A549 (cell line): Measurements from ENCODE around the gene BCDIN3D.

Experiments used
- CHD4 ChIP-seq: fragments of 200-600 bp; sonication (generic); IDR thresholded peaks from 2 replicates; pipeline ENCODE4 v1.6.1; 2016; ENCODE audit warnings: antibody characterized with exemption, mild to moderate bottlenecking, borderline replicate concordance
- EP300 ChIP-seq, 2 experiments: fragments of >200 bp; sonication (Bioruptor Twin); formaldehyde crosslinking; IDR thresholded peaks; 2 replicates in 1 of 2; 3 replicates in 1 of 2; pipeline ENCODE4 v1.6.1; 2016 to 2017
- JUN ChIP-seq, 2 experiments: fragments of >200 bp; sonication (Bioruptor Twin); formaldehyde crosslinking; IDR thresholded peaks; 2 replicates in 1 of 2; 3 replicates in 1 of 2; pipeline ENCODE4 v1.6.1; 2016 to 2017
- KDM1A ChIP-seq: fragments of 200-600 bp; sonication (generic); IDR thresholded peaks from 2 replicates; pipeline ENCODE4 v1.6.1; 2016; ENCODE audit warnings: low read depth, mild to moderate bottlenecking
- MYC ChIP-seq: IDR thresholded peaks from 2 replicates; pipeline ENCODE4 v1.6.1; 2012; ENCODE audit warnings: mild to moderate bottlenecking, inconsistent platforms, low read length, improper control_type of control experiment, borderline replicate concordance
- POLR2A ChIP-seq: IDR thresholded peaks from 2 replicates; pipeline ENCODE4 v1.6.1; 2012; ENCODE audit warnings: mild to moderate bottlenecking, low read length
- RCOR1 ChIP-seq: fragments of 150-350 bp; IDR thresholded peaks from 2 replicates; pipeline ENCODE4 v1.6.1; 2014; ENCODE audit warnings: antibody characterized with exemption, low read length, low read depth
- TF ChIP-seq, protein P1 (sequence below): fragments of >200 bp; sonication (Bioruptor Twin); formaldehyde crosslinking; IDR thresholded peaks from 3 replicates; pipeline ENCODE4 v1.5.1; 2016
- TF ChIP-seq, protein P2 (sequence below): fragments of >200 bp; sonication (Bioruptor Twin); formaldehyde crosslinking; IDR thresholded peaks from 2 replicates; pipeline ENCODE4 v1.6.1; 2016
- TF ChIP-seq, protein P3 (sequence below): IDR thresholded peaks from 2 replicates; pipeline ENCODE4 v1.6.1; 2012
- TF ChIP-seq, protein P4 (sequence below): fragments of 200-600 bp; sonication (generic); IDR thresholded peaks from 2 replicates; pipeline ENCODE4 v1.6.1; 2016; ENCODE audit warnings: antibody characterized with exemption, mild to moderate bottlenecking, moderate library complexity

DNA sequence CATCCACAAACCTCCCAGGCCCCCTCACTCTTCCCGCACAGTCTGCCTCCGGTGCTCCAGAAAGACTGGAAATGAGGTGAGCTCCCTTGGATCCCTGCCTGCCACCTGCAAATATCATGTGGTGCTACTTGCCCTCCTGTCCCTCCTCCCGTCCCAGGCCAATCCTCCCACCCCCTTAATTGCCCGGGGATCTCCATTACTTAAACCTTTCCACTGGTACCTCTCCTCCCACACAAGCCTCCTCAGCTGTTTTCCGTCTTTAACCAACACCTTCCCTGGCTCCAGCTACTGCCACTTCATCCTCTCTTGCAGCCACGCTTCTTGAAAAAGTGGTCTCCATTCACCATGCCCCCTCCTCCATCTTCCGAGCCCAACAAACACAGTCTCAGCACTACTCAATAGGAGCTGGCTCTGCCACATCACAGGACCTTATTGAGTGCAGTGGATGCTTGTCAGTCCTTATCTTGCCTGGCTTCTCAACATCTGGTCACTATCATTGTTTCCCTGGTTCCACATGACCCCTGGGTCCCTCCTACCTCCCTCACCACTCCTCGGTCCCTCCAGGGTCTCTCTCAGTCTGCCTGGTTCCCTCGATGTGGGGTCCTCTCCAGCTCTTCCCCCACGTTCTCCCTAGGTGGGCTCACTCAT lies 49.3 kb upstream of the BCDIN3D start:
- TF ChIP-seq, protein P1, sequence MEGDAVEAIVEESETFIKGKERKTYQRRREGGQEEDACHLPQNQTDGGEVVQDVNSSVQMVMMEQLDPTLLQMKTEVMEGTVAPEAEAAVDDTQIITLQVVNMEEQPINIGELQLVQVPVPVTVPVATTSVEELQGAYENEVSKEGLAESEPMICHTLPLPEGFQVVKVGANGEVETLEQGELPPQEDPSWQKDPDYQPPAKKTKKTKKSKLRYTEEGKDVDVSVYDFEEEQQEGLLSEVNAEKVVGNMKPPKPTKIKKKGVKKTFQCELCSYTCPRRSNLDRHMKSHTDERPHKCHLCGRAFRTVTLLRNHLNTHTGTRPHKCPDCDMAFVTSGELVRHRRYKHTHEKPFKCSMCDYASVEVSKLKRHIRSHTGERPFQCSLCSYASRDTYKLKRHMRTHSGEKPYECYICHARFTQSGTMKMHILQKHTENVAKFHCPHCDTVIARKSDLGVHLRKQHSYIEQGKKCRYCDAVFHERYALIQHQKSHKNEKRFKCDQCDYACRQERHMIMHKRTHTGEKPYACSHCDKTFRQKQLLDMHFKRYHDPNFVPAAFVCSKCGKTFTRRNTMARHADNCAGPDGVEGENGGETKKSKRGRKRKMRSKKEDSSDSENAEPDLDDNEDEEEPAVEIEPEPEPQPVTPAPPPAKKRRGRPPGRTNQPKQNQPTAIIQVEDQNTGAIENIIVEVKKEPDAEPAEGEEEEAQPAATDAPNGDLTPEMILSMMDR: no peak
- TF ChIP-seq, protein P2, sequence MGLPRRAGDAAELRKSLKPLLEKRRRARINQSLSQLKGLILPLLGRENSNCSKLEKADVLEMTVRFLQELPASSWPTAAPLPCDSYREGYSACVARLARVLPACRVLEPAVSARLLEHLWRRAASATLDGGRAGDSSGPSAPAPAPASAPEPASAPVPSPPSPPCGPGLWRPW: no peak
- TF ChIP-seq EP300 (IDR thresholded peaks at IDR 0.05): no peak
- no peak for TF ChIP-seq MYC
- TF ChIP-seq, protein P3, sequence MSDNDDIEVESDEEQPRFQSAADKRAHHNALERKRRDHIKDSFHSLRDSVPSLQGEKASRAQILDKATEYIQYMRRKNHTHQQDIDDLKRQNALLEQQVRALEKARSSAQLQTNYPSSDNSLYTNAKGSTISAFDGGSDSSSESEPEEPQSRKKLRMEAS: no peak
- TF ChIP-seq, protein P4, sequence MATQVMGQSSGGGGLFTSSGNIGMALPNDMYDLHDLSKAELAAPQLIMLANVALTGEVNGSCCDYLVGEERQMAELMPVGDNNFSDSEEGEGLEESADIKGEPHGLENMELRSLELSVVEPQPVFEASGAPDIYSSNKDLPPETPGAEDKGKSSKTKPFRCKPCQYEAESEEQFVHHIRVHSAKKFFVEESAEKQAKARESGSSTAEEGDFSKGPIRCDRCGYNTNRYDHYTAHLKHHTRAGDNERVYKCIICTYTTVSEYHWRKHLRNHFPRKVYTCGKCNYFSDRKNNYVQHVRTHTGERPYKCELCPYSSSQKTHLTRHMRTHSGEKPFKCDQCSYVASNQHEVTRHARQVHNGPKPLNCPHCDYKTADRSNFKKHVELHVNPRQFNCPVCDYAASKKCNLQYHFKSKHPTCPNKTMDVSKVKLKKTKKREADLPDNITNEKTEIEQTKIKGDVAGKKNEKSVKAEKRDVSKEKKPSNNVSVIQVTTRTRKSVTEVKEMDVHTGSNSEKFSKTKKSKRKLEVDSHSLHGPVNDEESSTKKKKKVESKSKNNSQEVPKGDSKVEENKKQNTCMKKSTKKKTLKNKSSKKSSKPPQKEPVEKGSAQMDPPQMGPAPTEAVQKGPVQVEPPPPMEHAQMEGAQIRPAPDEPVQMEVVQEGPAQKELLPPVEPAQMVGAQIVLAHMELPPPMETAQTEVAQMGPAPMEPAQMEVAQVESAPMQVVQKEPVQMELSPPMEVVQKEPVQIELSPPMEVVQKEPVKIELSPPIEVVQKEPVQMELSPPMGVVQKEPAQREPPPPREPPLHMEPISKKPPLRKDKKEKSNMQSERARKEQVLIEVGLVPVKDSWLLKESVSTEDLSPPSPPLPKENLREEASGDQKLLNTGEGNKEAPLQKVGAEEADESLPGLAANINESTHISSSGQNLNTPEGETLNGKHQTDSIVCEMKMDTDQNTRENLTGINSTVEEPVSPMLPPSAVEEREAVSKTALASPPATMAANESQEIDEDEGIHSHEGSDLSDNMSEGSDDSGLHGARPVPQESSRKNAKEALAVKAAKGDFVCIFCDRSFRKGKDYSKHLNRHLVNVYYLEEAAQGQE: no peak
- no peak for TF ChIP-seq CHD4
- no peak for TF ChIP-seq POLR2A
- TF ChIP-seq KDM1A: no peak
- TF ChIP-seq RCOR1: no peak
- no peak for TF ChIP-seq JUN (IDR thresholded peaks at IDR 0.05)
